SK-N-MC (cell line): Measurements from ENCODE around the gene DLG2.

Source experiments
- DNase-seq: peaks from one replicate; pipeline ENCODE4 v3.0.0-alpha.2; 2011; ENCODE audit warnings: low read depth, low spot score
- H3K27ac ChIP-seq: fragments of 200-600 bp; sonication (generic); 2 replicates; pipeline ENCODE4 v1.5.1; 2016; ENCODE audit warnings: mixed run types
- H3K36me3 ChIP-seq: fragments of 200-600 bp; sonication (generic); 2 replicates; pipeline ENCODE4 v1.6.1; 2017; ENCODE audit warnings: antibody characterized with exemption, low read length, mixed read lengths; ENCODE audit not compliant: insufficient read depth
- H3K4me3 ChIP-seq: fragments of 200-600 bp; sonication (generic); 2 replicates; pipeline ENCODE4 v1.5.1; 2016
- H3K9ac ChIP-seq: fragments of 200-600 bp; sonication (generic); 2 replicates; pipeline ENCODE4 v1.8.0; 2017; ENCODE audit warnings: mixed run types, mixed read lengths; ENCODE audit not compliant: insufficient read length
- H3K9me3 ChIP-seq: fragments of 200-600 bp; sonication (generic); 2 replicates; pipeline ENCODE4 v1.6.1; 2017; ENCODE audit warnings: low read depth, mild to moderate bottlenecking, antibody characterized with exemption, low read length, moderate library complexity, mixed read lengths
- EZH2 ChIP-seq: fragments of 200-600 bp; sonication (generic); IDR thresholded peaks from one replicate; pipeline ENCODE4 v1.6.1; 2017; ENCODE audit warnings: antibody characterized with exemption
- FOXP2 ChIP-seq: optimal IDR thresholded peaks from 2 replicates; pipeline ENCODE3; 2011; ENCODE audit warnings: mild to moderate bottlenecking, moderate library complexity; ENCODE audit not compliant: insufficient read depth; ENCODE audit errors: extremely low read length, control extremely low read depth
- POLR2AphosphoS5 ChIP-seq: IDR thresholded peaks from 2 replicates; pipeline ENCODE4 v1.6.1; 2012; ENCODE audit warnings: mild to moderate bottlenecking, low read depth, low read length, borderline replicate concordance

The DLG2 gene

DNA sequence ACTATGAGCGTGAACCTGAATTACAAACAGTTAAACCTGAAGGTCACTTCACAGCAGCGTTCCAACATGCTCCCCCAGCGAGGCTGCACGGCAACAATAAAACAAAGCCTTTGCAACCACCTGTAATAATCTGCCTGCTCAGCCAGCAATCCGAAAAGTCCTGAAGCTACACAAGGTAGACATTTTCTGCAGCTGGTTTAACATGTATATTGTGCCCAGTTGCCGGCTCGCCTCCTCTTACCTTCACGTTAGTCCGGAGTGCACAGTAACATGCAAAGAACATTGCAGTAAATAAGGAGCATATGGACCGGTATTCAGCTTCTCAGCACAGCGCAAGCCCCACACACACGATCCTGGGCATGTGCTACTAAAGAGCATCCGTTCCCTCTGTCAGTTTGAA, 704.3 kb downstream of the DLG2 start:
- no peak for DNase-seq
- Histone ChIP-seq H3K36me3 (no peaks in the 10 kb centered on the region), H3K9me3 (no peaks in the 10 kb centered on the region), H3K27ac (no peak overlapping the region), H3K9ac (no peak overlapping the region), H3K4me3 (peak overlapping the region; percentile 56; the same call in 1 of the 2 replicates)
- no peak for TF ChIP-seq FOXP2
- TF ChIP-seq POLR2AphosphoS5: no peak
- no peak for TF ChIP-seq EZH2

DNA sequence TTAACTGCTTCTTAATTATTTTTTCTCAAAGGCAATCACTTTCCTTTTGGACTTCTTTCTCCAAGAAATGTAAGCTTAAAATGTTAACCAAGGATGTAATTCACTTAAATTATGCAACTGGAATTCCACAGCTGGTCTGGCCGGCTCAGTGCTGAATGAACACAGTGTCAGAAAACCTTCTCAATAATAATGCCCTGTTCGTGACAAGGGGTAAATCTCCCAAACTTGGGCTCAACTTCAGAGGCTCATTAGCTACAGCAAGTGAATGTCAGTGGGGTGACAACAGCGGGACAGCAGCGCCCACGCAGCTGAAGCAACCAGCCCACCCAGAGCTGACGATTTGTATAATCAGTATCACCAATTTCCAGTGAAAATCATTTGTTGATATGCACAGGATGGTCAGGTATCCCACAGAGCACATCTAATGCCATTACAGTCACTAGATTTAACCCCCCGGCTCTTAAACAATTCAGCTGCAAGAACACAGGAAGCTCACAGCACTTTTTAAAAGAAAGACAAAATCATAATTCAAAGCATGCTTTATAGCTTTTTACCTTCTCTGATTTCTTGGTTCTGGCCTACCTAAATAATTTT, 704.8 kb downstream of the DLG2 start:
- Histone ChIP-seq H3K36me3 (no peaks in the 10 kb centered on the region), H3K27ac (no peak overlapping the region), H3K9ac (no peak overlapping the region), H3K9me3 (no peaks in the 10 kb centered on the region), H3K4me3 (peak overlapping the region; percentile 56)
- TF ChIP-seq EZH2: no peak
- TF ChIP-seq POLR2AphosphoS5: no peak
- no peak for DNase-seq

DNA sequence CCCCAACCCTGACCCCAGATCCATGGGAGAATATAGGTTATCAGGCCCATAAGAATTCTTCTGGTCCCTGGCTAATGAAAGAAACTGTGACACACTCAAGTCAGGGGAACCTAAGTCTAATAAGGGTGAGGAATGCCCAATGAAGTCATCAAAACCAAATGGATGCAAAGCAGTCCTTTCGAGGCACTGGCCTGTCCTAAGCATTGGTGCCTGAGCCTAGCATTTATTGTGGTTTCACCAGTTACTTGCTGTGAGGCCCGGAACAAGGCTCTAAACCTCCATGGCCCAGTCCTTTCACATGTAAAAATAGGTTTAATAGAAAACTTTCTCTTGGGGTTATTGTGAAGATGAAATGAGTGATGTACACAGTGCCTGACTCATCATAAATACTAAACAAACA, 712.6 kb downstream of the DLG2 start:
- TF ChIP-seq POLR2AphosphoS5: no peak
- no peak for TF ChIP-seq EZH2
- TF ChIP-seq FOXP2: no peak
- H3K4me3 ChIP-seq: no peak overlapping the region
- H3K36me3 ChIP-seq: no peaks in the 10 kb centered on the region
- no peak overlapping the region for H3K9ac ChIP-seq
- no peak overlapping the region for H3K27ac ChIP-seq
- no peak for DNase-seq
- no peaks in the 10 kb centered on the region for H3K9me3 ChIP-seq

DNA sequence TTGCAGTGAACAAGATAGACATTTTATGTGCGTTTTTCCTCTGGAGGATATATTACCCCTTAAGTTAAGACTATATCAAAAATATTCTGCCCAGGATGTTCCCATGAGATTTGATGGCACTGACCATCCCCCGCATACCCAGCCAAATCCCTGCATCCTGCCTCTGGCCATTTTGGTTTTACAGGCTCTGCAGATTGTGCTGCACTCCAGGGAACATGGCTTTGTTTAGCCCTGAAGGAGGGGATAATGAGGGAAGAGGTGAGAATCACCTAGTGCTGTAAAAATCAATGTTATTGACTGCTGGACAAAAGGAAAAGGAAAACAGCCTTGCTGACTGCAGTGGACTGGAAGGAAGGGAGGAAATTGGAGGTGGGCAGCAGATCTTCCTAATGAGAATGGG, 717.4 kb downstream of the DLG2 start:
- no peak overlapping the region for H3K9ac ChIP-seq
- H3K9me3 ChIP-seq: no peaks in the 10 kb centered on the region
- H3K4me3 ChIP-seq: no peak overlapping the region
- no peak for DNase-seq
- H3K36me3 ChIP-seq: no peaks in the 10 kb centered on the region
- H3K27ac ChIP-seq: no peak overlapping the region
- no peak for TF ChIP-seq EZH2
- no peak for TF ChIP-seq FOXP2
- no peak for TF ChIP-seq POLR2AphosphoS5

DNA sequence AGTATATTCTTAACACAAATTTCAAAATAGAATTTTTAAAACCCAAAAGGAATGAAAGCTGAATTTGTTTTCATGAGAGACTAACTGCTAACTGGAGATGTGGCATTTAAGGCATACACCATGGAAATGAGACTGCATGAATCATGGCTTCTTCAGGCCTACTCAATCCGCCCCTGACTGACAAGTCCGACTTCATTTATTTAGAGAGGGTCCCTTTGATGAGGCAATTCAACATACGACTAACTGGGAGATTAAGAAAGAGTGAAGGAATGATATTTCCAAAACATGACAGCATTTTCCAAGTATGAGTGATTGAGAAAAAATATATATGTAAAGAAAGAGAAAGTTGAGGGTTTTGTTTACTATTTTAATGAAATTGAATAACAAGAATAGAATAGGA, 720.1 kb downstream of the DLG2 start:
- DNase-seq: no peak
- no peak for TF ChIP-seq POLR2AphosphoS5
- TF ChIP-seq FOXP2: no peak
- no peak for TF ChIP-seq EZH2
- no peak overlapping the region for H3K4me3 ChIP-seq
- H3K9ac ChIP-seq: no peak overlapping the region
- H3K27ac ChIP-seq: no peak overlapping the region
- no peaks in the 10 kb centered on the region for H3K9me3 ChIP-seq
- H3K36me3 ChIP-seq: no peaks in the 10 kb centered on the region

DNA sequence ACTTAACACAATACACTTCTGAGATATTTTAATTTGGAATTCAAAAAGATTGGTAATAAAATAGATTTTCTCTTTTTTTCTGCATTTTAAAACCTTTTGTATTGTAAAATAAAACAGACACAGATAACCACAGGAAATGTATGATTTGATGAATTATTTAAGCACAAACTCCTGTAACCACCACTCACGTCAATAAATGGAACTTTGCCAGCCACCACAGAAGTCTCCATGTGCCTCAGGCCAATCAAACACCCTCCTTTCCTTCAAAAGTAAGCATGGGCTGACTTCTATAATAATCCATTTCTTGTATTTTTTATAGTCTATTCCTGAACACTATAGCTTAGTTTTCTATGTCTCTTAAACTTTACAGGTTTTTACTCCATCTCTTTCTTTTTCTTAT, 721.7 kb downstream of the DLG2 start:
- H3K27ac ChIP-seq: peak overlapping the region; percentile 96
- H3K36me3 ChIP-seq: no peaks in the 10 kb centered on the region
- H3K9me3 ChIP-seq: no peaks in the 10 kb centered on the region
- H3K9ac ChIP-seq: peak overlapping the region; percentile 41
- peak; percentile 94 for DNase-seq
- H3K4me3 ChIP-seq: peak overlapping the region; percentile 59
- peak; percentile 51; the same call in 1 of the 2 replicates for TF ChIP-seq POLR2AphosphoS5
- TF ChIP-seq EZH2: no peak
- TF ChIP-seq FOXP2: no peak

DNA sequence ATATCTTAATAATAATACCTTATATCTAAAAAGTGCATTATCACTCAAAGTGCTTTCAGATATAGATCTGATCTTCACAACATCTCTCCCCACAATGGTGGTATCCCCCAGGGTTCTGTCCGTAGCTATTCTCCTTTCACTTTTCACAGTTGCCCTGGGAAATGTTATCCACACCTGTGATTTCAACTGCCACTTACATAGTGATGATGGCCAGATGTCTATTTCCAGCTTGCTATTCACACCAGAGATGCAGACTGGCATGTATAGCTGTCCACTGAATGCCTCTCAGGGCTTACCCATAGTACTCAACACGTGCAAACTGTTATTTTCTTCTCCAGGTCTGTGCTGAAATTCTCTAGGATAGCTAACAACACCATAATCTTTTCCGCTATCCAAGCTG, 724.7 kb downstream of the DLG2 start:
- H3K27ac ChIP-seq: no peak overlapping the region
- TF ChIP-seq EZH2 (no peak), POLR2AphosphoS5 (no peak), FOXP2 (no peak)
- H3K9me3 ChIP-seq: no peaks in the 10 kb centered on the region
- H3K4me3 ChIP-seq: no peak overlapping the region
- DNase-seq: no peak
- H3K9ac ChIP-seq: no peak overlapping the region
- H3K36me3 ChIP-seq: no peaks in the 10 kb centered on the region

DNA sequence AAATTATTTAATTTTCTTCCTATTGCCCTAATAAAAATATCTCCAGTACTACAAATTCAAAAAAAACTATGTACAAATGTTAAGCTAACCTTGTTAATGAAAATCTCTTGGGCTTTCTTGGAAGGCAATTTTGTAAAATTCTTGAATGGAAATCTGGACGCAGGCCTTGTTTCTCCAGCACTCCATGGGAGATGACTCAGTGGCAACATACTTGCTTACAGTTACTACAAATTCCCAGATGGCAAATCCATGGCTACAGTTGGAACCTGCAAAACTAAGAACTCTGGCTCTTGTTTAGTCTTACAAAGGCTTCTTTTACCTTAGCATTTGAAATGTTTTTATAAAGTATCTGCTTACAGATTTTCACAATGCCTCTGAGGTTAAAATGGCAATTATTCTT, 725.2 kb downstream of the DLG2 start:
- TF ChIP-seq FOXP2 (no peak), POLR2AphosphoS5 (no peak), EZH2 (no peak)
- DNase-seq: no peak
- H3K4me3 ChIP-seq: no peak overlapping the region
- H3K9ac ChIP-seq: no peak overlapping the region
- no peaks in the 10 kb centered on the region for H3K9me3 ChIP-seq
- H3K27ac ChIP-seq: no peak overlapping the region
- no peaks in the 10 kb centered on the region for H3K36me3 ChIP-seq

DNA sequence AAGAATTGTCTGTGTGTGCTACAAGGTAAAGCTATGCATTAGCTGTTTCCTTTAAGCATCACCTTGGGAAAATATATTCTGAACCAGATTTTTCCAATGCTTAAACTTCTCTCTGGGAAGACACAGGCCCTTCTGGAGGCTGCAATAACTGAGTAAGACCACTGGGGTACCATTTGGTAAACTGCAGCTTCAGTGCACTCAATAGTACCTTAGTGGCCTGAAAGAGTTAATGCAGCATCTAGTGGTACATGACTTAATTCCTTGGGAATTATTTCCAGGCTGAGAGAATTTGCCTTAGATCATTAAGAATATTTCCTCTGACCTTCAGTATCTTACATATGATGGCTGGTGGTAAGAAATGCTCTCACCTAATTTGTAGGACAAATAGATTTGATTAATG, 727.4 kb downstream of the DLG2 start:
- no peaks in the 10 kb centered on the region for H3K9me3 ChIP-seq
- TF ChIP-seq FOXP2 (no peak), POLR2AphosphoS5 (no peak), EZH2 (no peak)

More for the DNA sequence above, 727.4 kb downstream of the DLG2 start:
- no peak for DNase-seq
- Histone ChIP-seq H3K27ac (no peak overlapping the region), H3K36me3 (no peaks in the 10 kb centered on the region), H3K4me3 (no peak overlapping the region), H3K9ac (no peak overlapping the region)
